ENCODE results near the gene MORF4L2. TPM values are rescaled to one million over a fixed set of nuclear protein-coding genes. Genes with fewer than 3 reads are reported as not detected.

Gene MORF4L2
- polyA plus RNA-seq, 1 of the 3 experiments (the other 2 are of a cell fraction): 221 TPM

DNA sequence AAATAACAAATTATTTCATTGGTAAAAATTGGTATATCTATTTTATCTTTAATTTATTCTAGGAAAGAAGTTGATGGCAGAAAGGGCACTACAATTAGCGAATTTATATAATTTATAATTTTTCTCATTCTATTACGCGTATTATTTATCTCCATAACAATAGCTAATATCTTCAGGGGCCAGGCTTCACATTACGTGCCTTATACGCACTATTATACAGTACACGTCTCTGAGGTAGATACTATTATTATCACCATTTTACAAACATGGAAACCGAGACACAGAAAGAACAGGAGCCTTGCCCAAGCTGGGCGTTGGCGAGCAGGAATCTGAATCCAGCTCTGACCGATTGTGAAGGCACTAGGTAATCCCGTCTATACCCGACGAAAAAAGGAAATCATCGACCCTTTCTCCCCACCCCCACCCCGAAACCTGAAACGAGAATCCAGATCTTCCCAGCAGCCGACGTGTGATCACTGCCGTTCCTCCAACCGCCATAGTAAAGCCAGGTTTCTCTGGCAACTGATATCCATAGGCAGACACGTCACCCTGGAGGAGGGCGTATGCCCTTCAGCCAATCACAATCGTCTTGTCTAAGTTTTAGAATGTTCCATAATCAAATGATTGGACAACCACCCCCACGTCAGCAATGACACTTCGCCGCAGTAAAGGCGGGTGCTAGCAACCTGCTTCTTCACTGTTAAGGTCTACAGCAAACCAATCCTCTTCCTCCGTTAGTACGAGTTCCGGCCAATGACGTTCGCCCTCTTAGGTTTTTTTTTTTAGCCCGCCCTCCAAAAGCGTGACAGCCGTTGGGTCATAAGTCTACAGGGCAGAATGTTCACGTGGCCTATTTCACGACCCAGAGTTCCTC lies at the start of gene MORF4L2 (continued):
- TF ChIP-seq, protein P1, sequence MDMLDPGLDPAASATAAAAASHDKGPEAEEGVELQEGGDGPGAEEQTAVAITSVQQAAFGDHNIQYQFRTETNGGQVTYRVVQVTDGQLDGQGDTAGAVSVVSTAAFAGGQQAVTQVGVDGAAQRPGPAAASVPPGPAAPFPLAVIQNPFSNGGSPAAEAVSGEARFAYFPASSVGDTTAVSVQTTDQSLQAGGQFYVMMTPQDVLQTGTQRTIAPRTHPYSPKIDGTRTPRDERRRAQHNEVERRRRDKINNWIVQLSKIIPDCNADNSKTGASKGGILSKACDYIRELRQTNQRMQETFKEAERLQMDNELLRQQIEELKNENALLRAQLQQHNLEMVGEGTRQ (IDR thresholded peaks at IDR 0.05; ENCODE audit: borderline replicate concordance, low read depth, low read length): no peak

DNA sequence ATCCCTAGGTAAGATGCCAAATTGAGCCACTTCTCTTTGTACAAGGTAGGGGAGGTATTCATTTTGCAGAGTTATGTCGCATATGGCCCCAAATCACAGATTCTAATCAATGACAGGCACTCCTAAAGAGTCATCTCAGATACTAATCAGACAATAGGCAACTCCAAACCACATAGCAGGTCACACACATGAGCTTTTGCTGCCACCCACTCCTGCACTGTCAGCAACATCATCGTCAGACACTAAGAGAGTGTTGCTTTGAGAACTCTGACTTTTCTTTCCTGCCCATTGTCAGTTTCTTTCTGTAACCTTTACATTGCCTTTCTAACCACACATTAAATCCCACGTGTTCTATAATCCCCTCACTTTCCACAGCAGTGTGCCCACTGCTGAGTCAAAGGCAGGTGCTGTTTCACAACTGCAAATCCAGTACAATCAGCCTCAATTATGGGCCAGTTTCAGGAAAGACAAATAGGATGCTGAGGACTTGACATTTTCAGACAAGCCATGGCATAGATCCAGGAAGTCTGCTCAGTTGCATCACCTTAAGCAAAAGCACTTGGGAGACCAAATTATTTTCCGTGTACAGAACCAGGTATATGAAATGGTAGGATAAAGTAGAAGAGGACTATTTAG lies 47.7 kb upstream of the MORF4L2 start:
- Histone ChIP-seq H3K4me2 (no peak overlapping the region; the same call in 1 of the 2 replicates), H3K27me3 (ENCODE audit: insufficient read depth) (no peaks in the 10 kb centered on the region; the same call in 1 of the 2 replicates), H3K27ac (ENCODE audit: low read depth in 2 of 2, low read length in 1 of 2) (no peak overlapping the region), H2AFZ (ENCODE audit: low read depth) (no peak overlapping the region), H3K9me3 (no peaks in the 10 kb centered on the region), H3F3A (replicated peaks; ENCODE audit: insufficient read depth) (no peaks in the 10 kb centered on the region), H3K9ac (no peak overlapping the region), H3K4me1 (ENCODE audit: control insufficient read depth in 1 of 2, insufficient read depth in 2 of 2, low read depth in 1 of 2, low read length in 1 of 2) (peaks cover 0 to 4% of the 10 kb centered on the region in 2 experiments; a peak in 1 of 4 replicates), H3K79me2 (ENCODE audit: insufficient read depth) (no peaks in the 10 kb centered on the region), H3K9me2 (no peaks in the 10 kb centered on the region), H3K4me3 (ENCODE audit: low read depth in 2 of 2, low read length in 1 of 2) (no peak overlapping the region), H4K20me1 (ENCODE audit: insufficient read depth) (no peaks in the 10 kb centered on the region), H3K36me3 (replicated peaks in 1 of 2; ENCODE audit: control insufficient read depth in 1 of 2, insufficient read depth in 2 of 2, low read length in 1 of 2) (no peaks in the 10 kb centered on the region)
- TF ChIP-seq FOXJ3 (CRISPR knock-in tag; IDR thresholded peaks at IDR 0.05) (no peak), RFX5 (IDR thresholded peaks at IDR 0.05; ENCODE audit: low read length) (no peak), GATA2 (CRISPR knock-in tag; IDR thresholded peaks at IDR 0.05) (no peak), SIN3A (IDR thresholded peaks at IDR 0.05; ENCODE audit: borderline replicate concordance, low read depth, low read length) (no peak), MEF2A (IDR thresholded peaks at IDR 0.05; ENCODE audit: borderline replicate concordance, low read depth) (no peak), RAD21 (IDR thresholded peaks at IDR 0.05; ENCODE audit: low read length) (no peak), ZBTB33 (IDR thresholded peaks at IDR 0.05; ENCODE audit: borderline replicate concordance, low read depth) (no peak), NFIC (IDR thresholded peaks at IDR 0.05; ENCODE audit: borderline replicate concordance) (no peak)
- TF ChIP-seq, protein P2, sequence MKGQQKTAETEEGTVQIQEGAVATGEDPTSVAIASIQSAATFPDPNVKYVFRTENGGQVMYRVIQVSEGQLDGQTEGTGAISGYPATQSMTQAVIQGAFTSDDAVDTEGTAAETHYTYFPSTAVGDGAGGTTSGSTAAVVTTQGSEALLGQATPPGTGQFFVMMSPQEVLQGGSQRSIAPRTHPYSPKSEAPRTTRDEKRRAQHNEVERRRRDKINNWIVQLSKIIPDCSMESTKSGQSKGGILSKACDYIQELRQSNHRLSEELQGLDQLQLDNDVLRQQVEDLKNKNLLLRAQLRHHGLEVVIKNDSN (IDR thresholded peaks at IDR 0.05; ENCODE audit: borderline replicate concordance, low read depth): no peak
- TF ChIP-seq, protein P3, sequence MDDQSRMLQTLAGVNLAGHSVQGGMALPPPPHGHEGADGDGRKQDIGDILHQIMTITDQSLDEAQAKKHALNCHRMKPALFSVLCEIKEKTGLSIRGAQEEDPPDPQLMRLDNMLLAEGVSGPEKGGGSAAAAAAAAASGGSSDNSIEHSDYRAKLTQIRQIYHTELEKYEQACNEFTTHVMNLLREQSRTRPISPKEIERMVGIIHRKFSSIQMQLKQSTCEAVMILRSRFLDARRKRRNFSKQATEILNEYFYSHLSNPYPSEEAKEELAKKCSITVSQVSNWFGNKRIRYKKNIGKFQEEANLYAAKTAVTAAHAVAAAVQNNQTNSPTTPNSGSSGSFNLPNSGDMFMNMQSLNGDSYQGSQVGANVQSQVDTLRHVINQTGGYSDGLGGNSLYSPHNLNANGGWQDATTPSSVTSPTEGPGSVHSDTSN (IDR thresholded peaks at IDR 0.05): no peak
- POLR2A ChIA-PET: interaction anchor here (0.8 kb wide), 1 partner anchor 10 kb away, joined by 3 read pairs; no protein-coding TSS in a partner anchor
- no peak for DNase-seq
- CTCF ChIA-PET: no interaction called here
- 19% methylated on average over 4 of the region's 4 CpGs for WGBS (ENCODE audit: low lambda C conversion rate)
